Sigmoid colon (tissue), 4 donors: ENCODE results near the gene CATSPERB.

Source experiments
- POLR2A ChIP-seq, 2 donors: fragments of 450-650 bp; IDR thresholded peaks; one replicate each; pipeline ENCODE4 v1.6.1; 2016; ENCODE audit warnings: antibody characterized with exemption in 2 of 2, mild to moderate bottlenecking in 2 of 2, moderate library complexity in 2 of 2
- POLR2AphosphoS5 ChIP-seq, 4 donors: sonication (generic); formaldehyde crosslinking; IDR thresholded peaks; one replicate each; pipeline ENCODE4 v1.6.1; 2017; ENCODE audit warnings: antibody characterized with exemption in 4 of 4

GRCh38 chr14:91722386-91722785 lies 9.5 kb downstream of the CATSPERB start:
- no peak for TF ChIP-seq POLR2A (IDR thresholded peaks at IDR 0.05)
- TF ChIP-seq POLR2AphosphoS5 (IDR thresholded peaks at IDR 0.05): no peak
